Astrocyte (in vitro differentiated cells and primary cell): Measurements from ENCODE around the gene DHX35. TPM values are rescaled to one million over a fixed set of nuclear protein-coding genes. Genes with fewer than 3 reads are reported as not detected.
A peak's percentile ranks its signal among the peaks of the same experiment; 100 is the strongest.
"Not testable (repeated sequence)": the region's sequence is repeated elsewhere in the genome, so short reads cannot be mapped to it uniquely, and the experiment has no call there.

Source experiments
- DNase-seq: peaks from one replicate; pipeline ENCODE4 v3.0.0-alpha.2; 2010; ENCODE audit warnings: low read depth
- FAIRE-seq: peaks from 2 replicates; lab custom pipeline; 2011; peaks lifted over from hg19 to GRCh38; lab: Jason Lieb, UNC
- H2AFZ ChIP-seq: 2 replicates; pipeline ENCODE4 v1.6.0; 2012; ENCODE audit warnings: low read depth, low read length, inconsistent platforms
- H3K27ac ChIP-seq: 2 replicates; pipeline ENCODE4 v1.5.1; 2011; ENCODE audit warnings: low read depth, low read length, inconsistent platforms
- H3K27me3 ChIP-seq: 2 replicates; pipeline ENCODE4 v1.6.0; 2011; ENCODE audit warnings: low read length, inconsistent platforms; ENCODE audit not compliant: insufficient read depth
- H3K36me3 ChIP-seq: 2 replicates; pipeline ENCODE4 v1.5.1; 2011; ENCODE audit warnings: low read length, inconsistent platforms; ENCODE audit not compliant: insufficient read depth
- H3K4me1 ChIP-seq: 2 replicates; pipeline ENCODE4 v1.5.1; 2011; ENCODE audit warnings: low read length, inconsistent platforms; ENCODE audit not compliant: insufficient read depth
- H3K4me2 ChIP-seq: 2 replicates; pipeline ENCODE4 v1.6.0; 2012; ENCODE audit warnings: low read length, inconsistent platforms
- H3K4me3 ChIP-seq: 2 replicates; pipeline ENCODE4 v1.5.1; 2011; ENCODE audit warnings: low read depth, mild to moderate bottlenecking, low read length, inconsistent platforms; ENCODE audit not compliant: insufficient read depth
- H3K79me2 ChIP-seq: 2 replicates; pipeline ENCODE4 v1.6.0; 2012; ENCODE audit warnings: mild to moderate bottlenecking, low read length, inconsistent platforms; ENCODE audit not compliant: insufficient read depth
- H3K9ac ChIP-seq: 2 replicates; pipeline ENCODE4 v1.6.0; 2012; ENCODE audit warnings: mild to moderate bottlenecking, low read length, inconsistent platforms
- H3K9me3 ChIP-seq: 2 replicates; pipeline ENCODE4 v1.5.1; 2012; ENCODE audit warnings: low read depth, mild to moderate bottlenecking, low read length, inconsistent platforms; ENCODE audit not compliant: insufficient read depth
- H4K20me1 ChIP-seq: 2 replicates; pipeline ENCODE4 v1.6.0; 2012; ENCODE audit warnings: low read length, inconsistent platforms; ENCODE audit not compliant: insufficient read depth
- H3K27ac Mint-ChIP-seq: one replicate; pipeline ENCODE4 v1.8.0; 2021; ENCODE audit warnings: mild to moderate bottlenecking, mixed read lengths; ENCODE audit not compliant: unreplicated experiment
- H3K27me3 Mint-ChIP-seq: one replicate; pipeline ENCODE4 v1.8.0; 2021; ENCODE audit warnings: low read depth, mixed read lengths; ENCODE audit not compliant: unreplicated experiment
- H3K36me3 Mint-ChIP-seq: one replicate; pipeline ENCODE4 v1.8.0; 2021; ENCODE audit warnings: low read depth, mixed read lengths; ENCODE audit not compliant: unreplicated experiment
- H3K4me1 Mint-ChIP-seq: one replicate; pipeline ENCODE4 v1.8.0; 2021; ENCODE audit warnings: low read depth, mixed read lengths; ENCODE audit not compliant: unreplicated experiment
- H3K4me3 Mint-ChIP-seq: one replicate; pipeline ENCODE4 v1.8.0; 2021; ENCODE audit warnings: mild to moderate bottlenecking, moderate library complexity, mixed read lengths; ENCODE audit not compliant: unreplicated experiment
- H3K9me3 Mint-ChIP-seq: one replicate; pipeline ENCODE4 v1.8.0; 2021; ENCODE audit warnings: mild to moderate bottlenecking, mixed read lengths; ENCODE audit not compliant: unreplicated experiment
- CTCF ChIP-seq: IDR thresholded peaks from 2 replicates; pipeline ENCODE4 v1.5.1; 2011; ENCODE audit warnings: low read depth, mild to moderate bottlenecking, inconsistent platforms, low read length, moderate library complexity; ENCODE audit not compliant: insufficient read depth
- EZH2 ChIP-seq: IDR thresholded peaks from 2 replicates; pipeline ENCODE4 v1.6.1; 2012; ENCODE audit warnings: mild to moderate bottlenecking, low read length, inconsistent platforms; ENCODE audit not compliant: insufficient read depth
- total RNA-seq: library from RNA; stranded (reverse); gene quantifications from 2 replicates; pipeline ENCODE4 v1.2.1, GENCODE V29; 2021

The DHX35 gene
- total RNA-seq, 1 donor from 2014 or later = 7.8 TPM

GRCh38 chr20:38991814-38992704 lies 29.9 kb downstream of the DHX35 start:
- Histone ChIP-seq H3K9me3 (no peaks in the 10 kb centered on the region), H3K79me2 (no peaks in the 10 kb centered on the region), H3K4me1 (no peaks in the 10 kb centered on the region), H3K9ac (no peak overlapping the region), H2AFZ (no peak overlapping the region), H4K20me1 (peaks cover 6% of the 10 kb centered on the region), H3K27me3 (no peaks in the 10 kb centered on the region), H3K4me2 (no peak overlapping the region), H3K4me3 (no peak overlapping the region), H3K27ac (no peak overlapping the region), H3K36me3 (peaks cover 11% of the 10 kb centered on the region)
- Mint-ChIP-seq H3K27me3 (no peaks in the 10 kb centered on the region), H3K4me3 (no peak overlapping the region), H3K4me1 (peaks cover 7% of the 10 kb centered on the region), H3K27ac (no peak overlapping the region), H3K36me3 (peaks cover 5% of the 10 kb centered on the region), H3K9me3 (no peaks in the 10 kb centered on the region)
- TF ChIP-seq EZH2 = no peak
- TF ChIP-seq CTCF = no peak
- no peak for DNase-seq
- no peak for FAIRE-seq

- Histone ChIP-seq H3K4me1 (no peaks in the 10 kb centered on the region), H2AFZ (no peak overlapping the region), H3K9me3 (no peaks in the 10 kb centered on the region), H3K27ac (no peak overlapping the region), H3K4me3 (no peak overlapping the region), H3K36me3 (peaks cover 8% of the 10 kb centered on the region), H3K9ac (no peak overlapping the region), H3K79me2 (no peaks in the 10 kb centered on the region), H3K27me3 (no peaks in the 10 kb centered on the region), H4K20me1 (no peaks in the 10 kb centered on the region), H3K4me2 (no peak overlapping the region)
- Mint-ChIP-seq H3K36me3 (peaks cover 4% of the 10 kb centered on the region), H3K4me3 (no peak overlapping the region), H3K27ac (no peak overlapping the region), H3K27me3 (no peaks in the 10 kb centered on the region), H3K9me3 (no peaks in the 10 kb centered on the region), H3K4me1 (peaks cover 26% of the 10 kb centered on the region)
- no peak for TF ChIP-seq EZH2
- TF ChIP-seq CTCF = no peak
- no peak for DNase-seq
- FAIRE-seq = no peak
Observed at GRCh38 chr20:38995536-38996044, 33.4 kb downstream of the DHX35 start.

GRCh38 chr20:38996866-38997265 lies 34.7 kb downstream of the DHX35 start:
- H3K27me3 Mint-ChIP-seq, FAIRE-seq, H4K20me1 ChIP-seq, H3K9ac ChIP-seq, H3K9me3 ChIP-seq, H3K4me1 ChIP-seq, H3K4me3 Mint-ChIP-seq, H3K79me2 ChIP-seq, H3K27ac ChIP-seq, H2AFZ ChIP-seq, H3K4me3 ChIP-seq, H3K27me3 ChIP-seq, H3K36me3 Mint-ChIP-seq, H3K4me2 ChIP-seq, H3K9me3 Mint-ChIP-seq, DNase-seq: not testable (repeated sequence)
- Mint-ChIP-seq H3K27ac (peak overlapping the region; percentile 77), H3K4me1 (peaks cover 26% of the 10 kb centered on the region)
- H3K36me3 ChIP-seq = peaks cover 14% of the 10 kb centered on the region
